HepG2 (cell line): ENCODE measurements around the gene LYZL1. TPM values are rescaled to one million over a fixed set of nuclear protein-coding genes. Genes with fewer than 3 reads are reported as not detected.

Experiments used
- ATRX ChIP-seq: sonication (generic); formaldehyde crosslinking; IDR thresholded peaks from 2 replicates; pipeline ENCODE4 v1.4.0; 2020; ENCODE audit warnings: missing genetic modification reagents, borderline replicate concordance
- BCL3 ChIP-seq: sonication (generic); formaldehyde crosslinking; IDR thresholded peaks from 2 replicates; pipeline ENCODE4 v1.5.1; 2020; ENCODE audit warnings: mild to moderate bottlenecking, missing genetic modification reagents, moderate library complexity
- CHD4 ChIP-seq: fragments of 200-600 bp; sonication (generic); IDR thresholded peaks from 2 replicates; pipeline ENCODE4 v1.7.0; 2017; ENCODE audit warnings: mild to moderate bottlenecking, low read length, borderline replicate concordance
- JARID2 ChIP-seq: sonication (generic); formaldehyde crosslinking; IDR thresholded peaks from 2 replicates; pipeline ENCODE4 v1.8.1; 2023; ENCODE audit warnings: missing genetic modification reagents, inconsistent platforms; ENCODE audit not compliant: insufficient replicate concordance
- KDM1A ChIP-seq: IDR thresholded peaks from 2 replicates; pipeline ENCODE4 v1.6.1; 2016; ENCODE audit warnings: missing compliant biosample characterization
- MXD1 ChIP-seq: sonication (generic); formaldehyde crosslinking; IDR thresholded peaks from 2 replicates; pipeline ENCODE4 v1.4.0; 2020; ENCODE audit warnings: mild to moderate bottlenecking, missing genetic modification reagents
- PBX2 ChIP-seq: IDR thresholded peaks from 2 replicates; pipeline ENCODE4 v1.6.1; 2016; ENCODE audit warnings: control low read depth
- RBFOX2 ChIP-seq: fragments of 200-400 bp; formaldehyde crosslinking; IDR thresholded peaks from 2 replicates; pipeline ENCODE4 v1.6.1; 2017; ENCODE audit warnings: low read depth, mild to moderate bottlenecking, low read length
- RELA ChIP-seq: sonication (generic); formaldehyde crosslinking; IDR thresholded peaks from 2 replicates; pipeline ENCODE4 v1.4.0; 2020; ENCODE audit warnings: missing genetic modification reagents
- SALL1 ChIP-seq: sonication (generic); formaldehyde crosslinking; IDR thresholded peaks from 2 replicates; pipeline ENCODE4 v1.8.0; 2022; ENCODE audit warnings: mild to moderate bottlenecking, missing genetic modification reagents
- SIX1 ChIP-seq: sonication (generic); formaldehyde crosslinking; IDR thresholded peaks from 2 replicates; pipeline ENCODE4 v1.4.0; 2020; ENCODE audit warnings: missing genetic modification reagents, borderline replicate concordance
- SNAPC5 ChIP-seq: sonication (generic); formaldehyde crosslinking; IDR thresholded peaks from 2 replicates; pipeline ENCODE4 v1.8.1; 2023; ENCODE audit warnings: mild to moderate bottlenecking, missing genetic modification reagents, borderline replicate concordance
- SOX13 ChIP-seq, 3 experiments: fragments of 450-650 bp in 1 of 3; sonication (generic) in 1 of 3; formaldehyde crosslinking in 1 of 3; IDR thresholded peaks in 2 of 3; conservative IDR thresholded peaks in 1 of 3; 2 replicates each; pipeline versions ENCODE4 v1.5.0 to v1.6.1; 2016 to 2020; ENCODE audit warnings: antibody characterized with exemption in 1 of 3, mild to moderate bottlenecking in 1 of 3, missing compliant biosample characterization in 1 of 3, missing genetic modification reagents in 1 of 3, moderate library complexity in 1 of 3
- STAT5B ChIP-seq: sonication (generic); formaldehyde crosslinking; IDR thresholded peaks from 2 replicates; pipeline ENCODE4 v1.4.0; 2020; ENCODE audit warnings: missing genetic modification reagents
- ZNF644 ChIP-seq: IDR thresholded peaks from 2 replicates; pipeline ENCODE4 v1.6.1; 2016; ENCODE audit warnings: low read depth
- ZNF687 ChIP-seq: sonication (generic); formaldehyde crosslinking; IDR thresholded peaks from 2 replicates; pipeline ENCODE4 v1.5.1; 2020; ENCODE audit warnings: mild to moderate bottlenecking, missing genetic modification reagents, moderate library complexity
- ZNF780A ChIP-seq: sonication (generic); formaldehyde crosslinking; IDR thresholded peaks from 2 replicates; pipeline ENCODE4 v1.8.0; 2022; ENCODE audit warnings: mild to moderate bottlenecking, missing genetic modification reagents, moderate library complexity
- ZNF790 ChIP-seq: sonication (generic); formaldehyde crosslinking; IDR thresholded peaks from 2 replicates; pipeline ENCODE4 v1.8.0; 2022; ENCODE audit warnings: missing genetic modification reagents, mild to moderate bottlenecking, borderline replicate concordance
- ZSCAN9 ChIP-seq: IDR thresholded peaks from 2 replicates; pipeline ENCODE4 v1.6.1; 2016; ENCODE audit warnings: borderline replicate concordance
- polyA plus RNA-seq, 8 experiments: library from polyadenylated mRNA; depleted of rRNA in 3 of 8; stranded (reverse) in 7 of 8; unstranded in 1 of 8; fragments of >200 nt; fragmentation: Illumina TruSeq in 4 of 8; extraction: Trizol in 4 of 8; gene quantifications; 2 replicates each; pipeline versions ENCODE4 v1.2.1 to v1.2.3, GENCODE V29; 2011 to 2016; ENCODE audit warnings: low read depth in 4 of 8, missing spikeins in 1 of 8, mixed read lengths in 1 of 8; ENCODE audit not compliant: insufficient read depth in 1 of 8
- total RNA-seq, 5 experiments: library from RNA; depleted of rRNA; stranded (reverse); fragments of >200 nt; fragmentation: Illumina TruSeq; extraction: Trizol; gene quantifications; 2 replicates each; pipeline ENCODE4 v1.2.3, GENCODE V29; 2016; ENCODE audit warnings: low read depth in 1 of 5

Gene LYZL1
- total and polyA plus RNA-seq, 2 of the 13 experiments (the other 11 are each of a cell fraction or from before 2014, with no cell fraction given) = not detected

GRCh38 chr10:29326886-29327745 lies 38.2 kb downstream of the LYZL1 start (continued):
- TF ChIP-seq PBX2 (CRISPR knock-in tag) (no peak), BCL3 (CRISPR knock-in tag) (no peak), ZNF790 (no peak), ZSCAN9 (CRISPR knock-in tag) (no peak), SOX13 (IDR thresholded peaks at IDR 0.05) (peak; percentile 59; the same call in 1 of the 2 replicates), SOX13 (CRISPR knock-in tag; conservative IDR thresholded peaks at IDR 0.05 in 1 of 2, IDR thresholded peaks at IDR 0.05 in 1 of 2) (peak in 1 of 2 experiments; percentile 83; a peak in 2 of 4 replicates), RELA (CRISPR knock-in tag) (no peak), JARID2 (CRISPR knock-in tag) (no peak), MXD1 (CRISPR knock-in tag) (no peak), ATRX (no peak), ZNF780A (CRISPR knock-in tag) (no peak), ZNF687 (no peak), CHD4 (no peak), SNAPC5 (CRISPR knock-in tag) (no peak), STAT5B (no peak), SALL1 (peak; percentile 46), ZNF644 (CRISPR knock-in tag) (peak; percentile 81), SIX1 (CRISPR knock-in tag) (peak; percentile 75), KDM1A (CRISPR knock-in tag) (0 out of 2 replicates have a peak, but pooled peaks have one; percentile 68), RBFOX2 (peak; percentile 63; the same call in 1 of the 2 replicates)
